Nucleus accumbens (tissue), 56 donors: ENCODE measurements around the gene OMA1.
A peak's percentile ranks its signal among the peaks of the same experiment; 100 is the strongest.

ENCODE experiments used
- DNase-seq, 56 donors: peaks; one replicate each; lab custom pipeline; 2025; lab: John Stamatoyannopoulos, UW

OMA1 gene

GRCh38 chr1:58465825-58466629, 80.5 kb downstream of the OMA1 start:
- no peak for DNase-seq

- no peak for DNase-seq
Observed at GRCh38 chr1:58465176-58465575, 81.3 kb downstream of the OMA1 start.

GRCh38 chr1:58460469-58460868, 86.1 kb downstream of the OMA1 start:
- DNase-seq, result no peak

DNA sequence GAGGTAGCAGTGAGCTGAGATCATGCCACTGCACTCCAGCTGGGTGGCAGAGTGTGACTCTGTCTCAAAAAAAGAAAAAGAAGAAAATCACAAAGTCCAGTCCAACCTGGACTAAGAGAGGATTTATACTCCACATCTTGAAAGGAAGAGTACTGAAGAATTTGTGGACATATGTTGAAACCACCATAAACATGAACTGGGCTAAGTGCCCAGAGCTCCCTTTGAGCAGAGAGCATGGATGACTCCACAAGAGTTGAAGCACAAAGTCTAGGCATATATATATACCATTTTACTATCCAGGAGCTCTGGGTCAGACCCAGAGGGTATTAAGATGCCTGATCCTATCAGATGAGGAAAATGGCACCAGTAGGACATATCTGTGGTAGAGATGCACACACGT, 86.6 kb downstream of the OMA1 start:
- DNase-seq, result no peak

DNA sequence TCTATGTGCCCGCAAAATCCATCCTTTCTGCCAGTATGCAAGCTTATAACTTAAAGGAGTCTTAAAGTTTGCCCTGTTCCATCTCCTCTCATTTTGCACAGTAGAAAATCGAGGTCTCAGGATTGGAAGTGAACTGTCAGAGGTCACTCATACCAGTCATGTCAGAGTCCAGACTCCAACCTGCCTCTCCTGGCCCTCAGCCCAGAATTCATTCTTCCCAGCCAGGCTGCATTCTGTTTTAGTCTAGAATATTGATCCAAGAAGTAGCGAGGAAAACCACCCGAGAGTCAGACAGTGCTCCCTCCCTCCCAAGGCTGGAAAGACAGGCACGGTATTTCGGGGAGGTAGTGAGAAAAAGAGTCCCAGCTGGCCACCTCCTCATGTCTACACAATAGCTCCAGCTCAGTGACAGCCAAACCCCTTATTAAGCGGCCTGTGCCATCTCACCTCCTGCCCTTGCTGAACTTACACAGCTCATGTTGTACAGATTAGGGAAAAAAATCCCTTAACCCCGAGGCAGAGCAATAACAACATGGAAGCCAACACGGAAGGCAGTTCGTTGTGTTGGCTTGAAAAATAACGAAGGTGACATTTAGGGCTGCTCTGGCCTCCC, 89.4 kb downstream of the OMA1 start:
- DNase-seq, result no peak

DNA sequence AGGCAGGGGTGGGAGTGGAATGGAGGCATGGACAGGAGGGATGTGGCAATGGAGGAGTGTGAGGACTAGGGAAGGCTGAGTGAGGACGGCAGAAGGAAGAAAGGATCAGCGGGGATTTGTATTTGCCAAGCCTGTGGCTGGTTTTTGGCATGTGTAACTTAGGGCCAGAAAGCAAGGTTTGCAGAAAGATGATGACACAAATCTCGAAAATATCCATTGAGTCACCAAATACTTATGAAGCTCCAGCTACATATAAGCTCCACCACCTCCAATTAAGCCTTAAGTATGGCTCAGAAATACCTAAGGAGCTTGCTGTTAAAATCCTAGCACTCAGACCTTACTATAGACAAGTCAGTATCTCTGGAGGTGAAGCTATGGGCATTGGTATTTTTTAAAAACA, 90.1 kb downstream of the OMA1 start:
- no peak for DNase-seq

DNA sequence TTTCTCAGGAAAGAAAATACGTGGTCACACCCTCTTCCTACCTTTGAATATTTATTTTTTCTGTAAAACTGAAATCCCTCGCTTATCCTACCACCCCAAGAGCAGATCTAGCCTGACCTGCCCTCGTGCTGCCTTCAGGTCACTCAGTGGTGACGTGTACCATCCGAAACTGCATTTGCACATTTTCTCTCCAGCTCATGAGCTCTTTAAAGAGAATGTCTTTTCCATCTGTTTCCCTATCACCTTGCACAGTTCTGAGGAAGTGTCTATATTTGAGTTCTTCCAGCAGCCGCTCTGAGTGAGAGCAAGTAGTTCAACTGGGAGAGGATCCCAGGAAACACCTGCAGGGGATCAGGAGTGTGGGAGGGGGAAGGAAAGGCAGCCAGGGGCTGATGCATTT, 91.7 kb downstream of the OMA1 start:
- DNase-seq, result no peak

- DNase-seq, result no peak
Observed at GRCh38 chr1:58454385-58454784, 92.1 kb downstream of the OMA1 start.

DNA sequence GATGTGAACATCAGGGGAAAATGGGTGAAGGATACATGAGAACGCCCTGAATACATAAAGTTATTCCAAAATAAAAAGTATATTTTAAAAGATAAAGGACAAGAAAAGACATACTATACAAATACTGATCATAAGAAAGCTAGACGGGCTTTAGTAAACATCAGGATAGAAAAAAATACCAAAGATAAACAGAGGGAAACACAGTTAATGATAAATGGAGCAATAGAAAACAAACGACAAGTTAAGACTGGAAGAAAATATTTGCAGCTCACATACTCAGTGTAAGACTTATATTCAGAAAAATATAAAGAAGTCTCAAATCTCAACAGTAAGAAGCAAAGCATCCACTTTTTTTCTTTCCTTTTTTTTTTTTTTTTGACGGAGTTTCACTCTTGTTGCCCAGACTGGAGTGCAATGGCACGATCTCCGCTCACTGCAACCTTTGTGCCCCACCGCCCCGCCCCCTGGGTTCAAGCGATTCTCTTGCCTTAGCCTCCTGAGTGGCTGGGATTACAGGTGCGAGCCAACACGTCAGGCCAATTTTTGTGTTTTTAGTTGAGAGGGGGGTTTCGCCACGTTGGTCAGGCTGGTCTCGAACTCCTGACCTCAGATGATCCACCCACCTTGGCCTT, 94.8 kb downstream of the OMA1 start:
- DNase-seq, result no peak

- DNase-seq, result no peak
Observed at GRCh38 chr1:58447886-58448285, 98.6 kb downstream of the OMA1 start.

DNA sequence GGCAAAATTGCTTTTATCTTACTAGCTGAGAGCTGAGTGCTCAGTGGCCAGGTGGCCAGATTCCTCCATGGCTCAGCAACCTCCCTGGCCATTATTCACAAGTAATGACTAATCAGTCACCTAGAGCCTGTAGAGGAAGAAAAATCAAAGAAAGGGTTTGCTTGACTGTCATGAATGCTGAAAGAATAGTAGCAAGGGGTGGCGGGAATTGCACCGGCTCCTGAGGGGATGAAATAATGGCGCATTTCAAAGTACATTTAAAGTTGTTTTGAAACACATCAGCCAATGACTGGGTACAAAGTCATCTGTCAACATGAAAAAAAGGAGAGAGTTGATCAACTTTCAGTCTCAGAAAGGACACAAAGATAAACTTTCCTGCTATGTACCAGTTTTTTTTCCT, 99.5 kb downstream of the OMA1 start:
- no peak for DNase-seq

DNA sequence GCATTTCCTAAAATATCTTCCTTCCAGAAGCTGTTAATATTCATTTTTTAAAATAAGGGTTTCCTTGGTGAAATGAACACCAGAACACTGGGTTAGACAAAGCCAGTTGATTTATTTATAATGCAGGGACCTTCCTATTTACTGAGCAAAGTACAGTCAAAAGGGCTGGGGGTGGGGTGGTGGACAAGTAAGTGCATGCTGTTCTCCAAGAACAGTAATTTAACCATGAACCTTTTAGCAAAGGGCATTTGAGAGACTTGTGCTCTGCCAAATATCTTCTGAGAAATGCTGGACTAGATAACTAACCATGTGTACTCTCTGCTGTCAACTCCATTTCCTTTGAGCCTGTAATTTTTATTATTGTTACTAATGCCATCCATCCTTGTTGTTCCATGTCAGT, 100.2 kb downstream of the OMA1 start:
- DNase-seq, result no peak

DNA sequence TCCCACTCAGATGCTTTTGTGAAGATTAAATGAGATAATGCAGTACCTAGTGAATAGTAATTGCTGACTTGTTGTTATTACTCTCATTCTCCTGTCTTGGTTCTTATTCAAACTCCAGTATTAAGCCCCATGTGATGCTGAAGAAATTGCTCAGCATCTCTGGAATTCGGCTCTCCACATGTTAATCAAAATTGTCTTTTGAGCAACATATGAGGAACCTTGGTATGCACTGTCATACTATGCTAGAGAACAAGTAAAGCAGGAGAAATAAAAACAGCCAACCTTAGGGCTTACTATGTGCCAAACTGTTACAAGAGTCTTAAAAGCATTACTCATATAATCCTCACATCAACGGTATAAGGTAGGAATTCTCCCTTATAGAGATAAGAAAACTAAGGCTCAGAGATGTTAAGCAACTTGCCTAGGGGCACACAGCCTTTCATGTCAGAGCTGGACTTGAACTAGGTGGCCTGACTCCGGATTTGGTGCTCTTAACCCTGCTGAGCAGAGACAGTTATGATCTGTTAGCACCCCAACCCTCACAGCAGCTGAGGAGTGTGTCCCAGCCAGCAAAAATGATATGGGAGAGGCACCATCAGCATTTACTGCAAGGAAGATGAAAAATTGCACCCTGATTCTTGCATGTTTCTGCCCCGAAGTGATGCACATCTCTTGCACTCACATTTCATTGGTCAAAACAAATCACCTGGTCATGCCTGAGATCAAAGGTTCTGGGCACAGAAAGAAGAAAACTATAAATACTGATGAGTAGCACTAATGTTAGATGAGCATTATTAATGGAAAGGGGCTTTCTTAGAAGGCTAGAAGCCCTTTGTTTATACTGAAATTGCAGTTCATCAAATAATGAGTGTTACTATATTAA, 102.3 kb downstream of the OMA1 start:
- DNase-seq, result no peak

DNA sequence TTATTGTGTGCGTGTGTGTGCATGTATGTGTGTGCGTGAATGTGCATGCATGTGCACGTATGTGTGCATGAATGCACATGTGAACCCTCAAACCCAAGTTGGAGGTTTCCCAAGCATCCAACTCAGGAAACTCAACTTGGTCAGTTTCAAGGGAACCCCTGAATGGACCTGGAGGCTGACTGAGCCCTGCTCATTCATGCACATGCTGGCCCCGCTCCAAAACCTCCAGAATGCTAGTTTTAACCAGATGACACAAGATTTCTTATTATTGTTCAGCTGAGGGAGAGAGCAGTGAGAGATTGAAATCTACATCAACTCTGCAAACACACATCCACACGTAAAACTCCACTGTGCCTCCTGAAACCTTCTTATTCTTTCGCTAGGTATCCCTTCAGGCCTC, 104.4 kb downstream of the OMA1 start:
- no peak for DNase-seq

GRCh38 chr1:58441699-58442098, 104.8 kb downstream of the OMA1 start:
- no peak for DNase-seq

DNA sequence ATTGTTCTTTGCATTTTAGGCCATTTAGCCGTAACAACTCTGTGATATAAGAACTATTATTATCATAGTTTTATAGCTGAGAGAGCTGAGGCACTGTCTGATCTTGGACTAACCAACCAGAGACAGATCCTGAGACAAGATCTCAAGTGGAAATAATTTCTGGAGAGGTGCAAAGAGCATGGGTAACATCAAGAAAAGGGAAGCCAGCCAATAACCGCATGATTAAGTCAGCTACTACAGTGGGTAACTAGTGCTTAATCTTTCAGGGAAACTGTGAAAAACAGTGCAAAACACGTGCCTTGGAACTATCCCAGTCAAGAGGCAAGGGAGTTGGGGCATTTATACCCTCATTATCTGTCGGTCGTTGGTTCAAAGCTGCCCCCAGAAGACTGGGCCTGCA, 105.8 kb downstream of the OMA1 start:
- DNase-seq, result no peak

GRCh38 chr1:58439946-58440345, 106.6 kb downstream of the OMA1 start:
- DNase-seq, result peak in 1 of 56 donors; percentile 1

DNA sequence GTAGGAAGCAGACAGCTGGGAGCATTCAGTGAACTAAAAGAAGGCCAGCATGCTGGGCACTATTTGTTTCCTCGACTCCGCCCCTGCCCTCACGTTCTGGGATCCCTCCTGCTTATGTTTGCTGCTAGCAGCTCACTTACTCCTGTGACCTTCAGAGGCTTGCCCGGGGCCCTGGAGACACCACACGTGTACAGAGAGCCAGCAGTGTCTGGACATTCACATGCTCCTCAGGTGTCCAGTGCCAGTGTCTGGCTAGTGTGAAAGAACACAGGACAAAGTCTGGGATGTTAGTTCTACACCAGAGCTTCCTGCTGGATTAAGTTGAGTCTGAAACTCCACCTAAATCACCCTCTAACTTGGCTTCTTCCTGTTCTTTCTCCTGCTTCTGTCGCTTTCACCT, 108.1 kb downstream of the OMA1 start:
- DNase-seq, result no peak

DNA sequence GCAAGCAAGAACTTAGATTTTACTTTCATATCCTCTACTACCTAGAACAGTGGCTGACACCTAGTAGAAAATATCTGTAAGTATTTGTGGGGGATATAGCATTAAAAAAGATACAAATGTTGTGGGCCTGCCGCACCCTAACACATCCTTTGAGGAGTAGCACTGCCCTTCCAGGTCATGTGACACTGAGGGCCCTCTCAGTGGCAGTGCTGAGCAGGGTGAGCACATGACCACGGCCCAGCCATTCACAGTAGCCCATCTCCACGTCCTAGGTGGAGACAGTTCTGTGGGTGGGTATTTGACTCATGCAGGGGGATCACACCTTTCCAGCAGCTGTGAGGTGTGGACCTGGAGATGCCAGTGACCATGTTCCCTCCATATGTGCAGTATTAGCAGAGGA, 108.9 kb downstream of the OMA1 start:
- DNase-seq, result no peak

DNA sequence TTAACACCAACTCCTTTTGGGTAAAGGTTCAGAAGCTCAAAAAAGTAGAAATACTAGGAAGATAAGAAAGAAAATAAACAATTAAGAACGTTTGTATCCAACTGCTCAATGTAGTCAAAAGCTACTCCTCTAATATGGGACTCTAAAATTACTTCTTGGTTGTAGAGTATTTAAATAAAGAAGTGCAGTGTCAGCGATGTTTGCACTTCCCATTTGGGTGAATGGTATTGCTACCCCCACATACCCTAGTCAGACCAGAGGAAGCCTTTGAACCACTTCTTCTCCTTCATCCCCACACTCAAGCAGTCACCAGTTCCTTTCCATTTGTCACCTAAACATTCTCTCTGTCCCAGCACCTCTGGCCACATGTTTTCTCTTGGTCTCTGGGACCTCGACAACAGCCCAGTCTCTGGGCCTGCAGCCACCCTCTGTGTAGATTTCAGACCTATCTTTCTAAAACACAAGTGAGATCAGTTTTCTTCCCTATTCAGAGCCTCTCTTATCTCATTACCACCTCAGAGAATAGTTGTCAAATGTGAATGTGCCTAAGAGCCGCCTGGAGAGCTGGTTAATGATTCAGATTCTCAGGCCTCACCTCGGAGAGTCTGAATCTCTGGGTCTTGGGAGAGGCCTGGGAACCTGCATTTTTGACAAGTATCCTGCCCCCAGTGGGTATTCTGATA, 109.8 kb downstream of the OMA1 start:
- DNase-seq, result no peak
